CD4-positive, alpha-beta memory T cell (primary cell): ENCODE data around the gene SALL3. TPM values are rescaled to one million over a fixed set of nuclear protein-coding genes. Genes with fewer than 3 reads are reported as not detected.

ENCODE experiments used
- CTCF ChIA-PET: fragments of 350-600 bp; sonication (Branson Sonifier 250); formaldehyde crosslinking; loops from one replicate; lab custom pipeline; 2021; ENCODE audit warnings: inconsistent platforms; ENCODE audit not compliant: partially characterized antibody; lab: Charles Lee
- POLR2A ChIA-PET: fragments of 350-600 bp; sonication (Branson Sonifier 250); formaldehyde crosslinking; loops from one replicate; lab custom pipeline; 2021; ENCODE audit not compliant: partially characterized antibody; lab: Charles Lee
- DNase-seq, 5 donors: peaks; one replicate each; pipeline versions ENCODE4 v3.0.0 to v3.0.0-alpha.2; 2020 to 2022; ENCODE audit warnings: mixed read lengths in 1 of 5
- H3K27ac ChIP-seq: one replicate; pipeline ENCODE4 v1.7.0; 2013; ENCODE audit warnings: low read depth, low read length
- H3K27me3 ChIP-seq: 2 replicates; pipeline ENCODE4 v1.7.0; 2013; ENCODE audit warnings: mild to moderate bottlenecking, low read length, moderate library complexity; ENCODE audit not compliant: insufficient read depth
- H3K36me3 ChIP-seq: 2 replicates; pipeline ENCODE4 v1.7.0; 2013; ENCODE audit warnings: mild to moderate bottlenecking, low read length, moderate library complexity; ENCODE audit not compliant: insufficient read depth
- H3K4me1 ChIP-seq: 2 replicates; pipeline ENCODE4 v1.7.0; 2013; ENCODE audit warnings: mild to moderate bottlenecking, low read length, moderate library complexity; ENCODE audit not compliant: insufficient read depth
- H3K4me3 ChIP-seq, 2 donors: one replicate each; pipeline ENCODE4 v1.7.0; 2013; ENCODE audit warnings: low read length in 2 of 2, mild to moderate bottlenecking in 1 of 2
- H3K9me3 ChIP-seq, 2 donors: one replicate each; pipeline ENCODE4 v1.7.0; 2013; ENCODE audit warnings: low read length in 2 of 2, control low read depth in 1 of 2; ENCODE audit not compliant: control insufficient read depth in 1 of 2
- H3K27ac Mint-ChIP-seq, 7 donors: one replicate each; pipeline ENCODE4 v1.8.0; 2020 to 2021; ENCODE audit warnings: mixed read lengths in 7 of 7, mild to moderate bottlenecking in 6 of 7, inconsistent platforms in 3 of 7, moderate library complexity in 3 of 7
- H3K27me3 Mint-ChIP-seq, 2 donors: one replicate each; pipeline ENCODE4 v1.8.0; 2020 to 2021; ENCODE audit warnings: mixed read lengths in 2 of 2
- H3K36me3 Mint-ChIP-seq, 2 donors: one replicate each; pipeline ENCODE4 v1.8.0; 2020 to 2021; ENCODE audit warnings: mixed read lengths in 2 of 2, inconsistent platforms in 1 of 2, mild to moderate bottlenecking in 1 of 2
- H3K4me1 Mint-ChIP-seq, 4 donors: one replicate each; pipeline ENCODE4 v1.8.0; 2020 to 2021; ENCODE audit warnings: mixed read lengths in 4 of 4, mild to moderate bottlenecking in 1 of 4
- H3K4me3 Mint-ChIP-seq, 8 donors: one replicate each; pipeline ENCODE4 v1.8.0; 2020 to 2021; ENCODE audit warnings: mixed read lengths in 8 of 8, mild to moderate bottlenecking in 7 of 8, moderate library complexity in 6 of 8, inconsistent platforms in 3 of 8
- H3K9me3 Mint-ChIP-seq, 8 donors: one replicate each; pipeline ENCODE4 v1.8.0; 2020 to 2021; ENCODE audit warnings: mixed read lengths in 8 of 8, mild to moderate bottlenecking in 5 of 8, inconsistent platforms in 3 of 8, moderate library complexity in 1 of 8
- intact Hi-C: fragments of 100-400 bp; cut with micrococcal nuclease; formaldehyde crosslinking; loops from one replicate; pipeline ENCODE4 v1.15.1; 2023
- polyA plus RNA-seq, 2 donors: library from polyadenylated mRNA; unstranded; fragments of 300-500 nt; fragmentation: Illumina TruSeq; gene quantifications; one replicate each; pipeline ENCODE4 v1.2.3, GENCODE V29; 2021
- total RNA-seq, 2 experiments: library from RNA; stranded (reverse); gene quantifications; one replicate each; pipeline ENCODE4 v1.2.3, GENCODE V29; 2021

The SALL3 gene
- total and polyA plus RNA-seq, 4 experiments from 2014 or later, result not detected

DNA sequence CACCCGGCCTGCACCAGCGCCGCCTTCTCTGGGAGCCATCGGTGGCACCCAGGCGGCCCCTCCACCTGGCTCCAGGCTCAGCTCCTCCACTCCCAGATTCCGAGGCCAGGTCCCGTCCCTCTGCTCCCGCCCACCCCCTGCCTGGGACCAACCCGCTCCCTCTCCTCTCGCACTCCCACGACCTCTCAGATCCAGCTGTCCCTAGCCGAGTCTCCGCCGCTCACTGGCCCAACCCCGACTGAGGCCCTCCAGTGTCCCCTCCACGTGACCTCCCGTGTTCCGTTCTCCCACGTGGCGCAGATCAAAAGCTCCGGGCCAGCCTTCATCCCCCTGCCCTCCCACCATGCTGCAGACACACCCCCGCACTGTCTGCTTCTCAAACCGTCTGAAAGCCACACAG lies 14.4 kb upstream of the SALL3 start:
- Mint-ChIP-seq H3K27me3 (peaks cover 9 to 10% of the 10 kb centered on the region in 2 donors), H3K36me3 (no peaks in the 10 kb centered on the region), H3K27ac (no peak overlapping the region), H3K9me3 (peaks cover 0 to 14% (median 2%) of the 10 kb centered on the region in 8 donors), H3K4me1 (no peaks in the 10 kb centered on the region), H3K4me3 (no peak overlapping the region)
- Histone ChIP-seq H3K4me1 (no peaks in the 10 kb centered on the region), H3K36me3 (no peaks in the 10 kb centered on the region), H3K27me3 (no peaks in the 10 kb centered on the region), H3K4me3 (no peak overlapping the region), H3K9me3 (no peaks in the 10 kb centered on the region), H3K27ac (no peak overlapping the region)
- no peak for DNase-seq
- intact Hi-C loops, result no loop called here
- POLR2A ChIA-PET, result no interaction called here
- CTCF ChIA-PET, result no interaction called here

- H3K27ac Mint-ChIP-seq, result no peak overlapping the region
- DNase-seq, result no peak
- no peak overlapping the region for H3K4me3 Mint-ChIP-seq
- intact Hi-C loops, result no loop called here
- H3K4me3 ChIP-seq, result no peak overlapping the region
- POLR2A ChIA-PET, result no interaction called here
- no peaks in the 10 kb centered on the region for H3K36me3 ChIP-seq
- no peaks in the 10 kb centered on the region for H3K4me1 Mint-ChIP-seq
- peaks cover 0 to 14% (median 2%) of the 10 kb centered on the region in 8 donors for H3K9me3 Mint-ChIP-seq
- no peak overlapping the region for H3K27ac ChIP-seq
- H3K4me1 ChIP-seq, result no peaks in the 10 kb centered on the region
- H3K9me3 ChIP-seq, result no peaks in the 10 kb centered on the region
- no peaks in the 10 kb centered on the region for H3K36me3 Mint-ChIP-seq
- CTCF ChIA-PET, result interaction anchor here (0.7 kb wide), 1 partner anchor 15 kb away, joined by 3 read pairs; no protein-coding TSS in a partner anchor
- H3K27me3 ChIP-seq, result no peaks in the 10 kb centered on the region
- H3K27me3 Mint-ChIP-seq, result peaks cover 10 to 14% of the 10 kb centered on the region in 2 donors
Observed at GRCh38 chr18:78965917-78966792, 13.5 kb upstream of the SALL3 start.

- intact Hi-C loops, result no loop called here
- Histone ChIP-seq H3K4me3 (no peak overlapping the region), H3K27ac (no peak overlapping the region), H3K27me3 (no peaks in the 10 kb centered on the region), H3K9me3 (no peaks in the 10 kb centered on the region), H3K36me3 (no peaks in the 10 kb centered on the region), H3K4me1 (no peaks in the 10 kb centered on the region)
- no peaks in the 10 kb centered on the region for H3K36me3 Mint-ChIP-seq
- H3K4me1 Mint-ChIP-seq, result no peaks in the 10 kb centered on the region
- no peak for DNase-seq
- ChIA-PET POLR2A (no interaction called here), CTCF (interaction anchor here (0.7 kb wide), 1 partner anchor 16 kb away, joined by 3 read pairs; no protein-coding TSS in a partner anchor)
- H3K27me3 Mint-ChIP-seq, result peaks cover 15 to 18% of the 10 kb centered on the region in 2 donors
- H3K4me3 Mint-ChIP-seq, result no peak overlapping the region
- H3K9me3 Mint-ChIP-seq, result peaks cover 0 to 14% (median 3%) of the 10 kb centered on the region in 8 donors
- no peak overlapping the region for H3K27ac Mint-ChIP-seq
Observed at GRCh38 chr18:78966793-78967106, 12.9 kb upstream of the SALL3 start.

DNA sequence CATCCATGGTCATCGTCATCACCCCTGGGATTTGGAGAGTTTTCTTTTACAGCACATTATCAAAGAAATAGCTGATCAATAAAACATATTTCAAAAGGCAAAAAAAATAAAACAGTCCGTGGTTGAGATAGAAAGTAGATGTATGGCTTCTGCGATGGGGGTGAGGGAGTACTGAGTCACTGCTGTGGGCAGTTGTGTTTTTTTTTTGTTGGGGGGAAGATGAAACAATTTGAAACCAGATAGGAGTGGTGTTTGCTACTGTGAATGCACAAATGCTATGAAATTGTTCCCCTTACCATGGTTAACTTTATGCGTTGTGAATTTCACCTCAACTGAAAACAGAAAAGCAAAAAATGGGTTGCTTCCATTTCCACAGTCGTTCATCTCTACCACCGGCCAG lies 11.9 kb upstream of the SALL3 start:
- H3K4me3 Mint-ChIP-seq, result no peak overlapping the region
- H3K4me3 ChIP-seq, result no peak overlapping the region
- no peaks in the 10 kb centered on the region for H3K27me3 ChIP-seq
- H3K36me3 Mint-ChIP-seq, result no peaks in the 10 kb centered on the region
- CTCF ChIA-PET, result no interaction called here
- H3K9me3 ChIP-seq, result no peaks in the 10 kb centered on the region
- peaks cover 23 to 27% of the 10 kb centered on the region in 2 donors for H3K27me3 Mint-ChIP-seq
- intact Hi-C loops, result no loop called here
- H3K27ac ChIP-seq, result no peak overlapping the region
- H3K27ac Mint-ChIP-seq, result no peak overlapping the region
- peaks cover 0 to 8% (median 2%) of the 10 kb centered on the region in 8 donors for H3K9me3 Mint-ChIP-seq
- no peak for DNase-seq
- H3K36me3 ChIP-seq, result no peaks in the 10 kb centered on the region
- POLR2A ChIA-PET, result no interaction called here
- no peaks in the 10 kb centered on the region for H3K4me1 ChIP-seq
- H3K4me1 Mint-ChIP-seq, result peaks cover 0 to 2% (median under 1%) of the 10 kb centered on the region in 4 donors

DNA sequence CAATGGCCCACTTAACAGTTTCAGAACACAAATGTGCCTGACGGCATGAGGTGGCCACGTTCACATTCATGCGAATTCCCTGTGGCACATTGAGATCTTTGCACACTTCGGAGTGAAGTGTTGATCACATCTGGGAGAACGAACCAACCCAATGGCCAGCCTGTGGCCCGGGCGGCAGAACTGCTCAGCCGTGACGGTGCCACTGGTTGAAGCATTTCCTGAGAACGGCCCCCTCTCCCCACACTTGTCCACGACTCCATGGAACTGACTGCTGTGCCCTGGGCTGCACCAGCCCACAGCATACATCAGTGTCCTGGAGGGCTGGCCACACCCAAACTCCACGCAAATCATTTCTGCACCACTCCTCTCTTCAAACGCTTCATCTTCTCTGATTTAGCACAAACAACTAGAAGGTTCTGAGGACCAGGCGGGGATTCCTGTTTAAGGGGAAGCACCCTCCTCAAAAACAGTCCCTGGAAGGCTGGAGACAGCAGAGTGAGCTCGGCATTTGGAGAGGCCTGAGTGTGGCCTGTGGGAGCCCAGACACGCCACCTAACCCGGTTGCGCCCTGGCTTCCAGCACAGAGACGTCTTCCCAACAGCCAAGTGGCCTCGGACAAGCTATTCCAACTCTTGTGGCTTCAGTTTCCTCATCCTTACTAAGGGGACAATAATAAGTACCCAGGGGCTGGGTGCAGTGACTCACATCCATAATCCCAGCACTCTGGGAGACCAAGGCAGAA lies 9.9 kb upstream of the SALL3 start:
- H3K27me3 ChIP-seq, result peaks cover under 1% of the 10 kb centered on the region
- POLR2A ChIA-PET, result no interaction called here
- DNase-seq, result no peak
- no peak overlapping the region for H3K27ac Mint-ChIP-seq
- no peaks in the 10 kb centered on the region for H3K9me3 ChIP-seq
- H3K9me3 Mint-ChIP-seq, result peaks cover 0 to 3% (median 0%) of the 10 kb centered on the region in 8 donors
- H3K36me3 ChIP-seq, result no peaks in the 10 kb centered on the region
- peaks cover under 1 to 8% (median 3%) of the 10 kb centered on the region in 4 donors for H3K4me1 Mint-ChIP-seq
- no peak overlapping the region for H3K27ac ChIP-seq
- no peak overlapping the region for H3K4me3 Mint-ChIP-seq
- CTCF ChIA-PET, result no interaction called here
- H3K36me3 Mint-ChIP-seq, result no peaks in the 10 kb centered on the region
- H3K4me1 ChIP-seq, result peaks cover 5% of the 10 kb centered on the region
- intact Hi-C loops, result no loop called here
- peaks cover 29 to 32% of the 10 kb centered on the region in 2 donors for H3K27me3 Mint-ChIP-seq
- no peak overlapping the region for H3K4me3 ChIP-seq

- Histone ChIP-seq H3K27ac (no peak overlapping the region), H3K9me3 (no peaks in the 10 kb centered on the region), H3K36me3 (no peaks in the 10 kb centered on the region), H3K4me3 (no peak overlapping the region), H3K27me3 (peaks cover 8% of the 10 kb centered on the region), H3K4me1 (peaks cover 5% of the 10 kb centered on the region)
- Mint-ChIP-seq H3K4me3 (no peak overlapping the region), H3K27me3 (peaks cover 38 to 42% of the 10 kb centered on the region in 2 donors), H3K9me3 (peaks cover 0 to 3% (median 0%) of the 10 kb centered on the region in 8 donors), H3K36me3 (no peaks in the 10 kb centered on the region), H3K4me1 (peaks cover 2 to 11% (median 6%) of the 10 kb centered on the region in 4 donors), H3K27ac (no peak overlapping the region)
- DNase-seq, result no peak
- POLR2A ChIA-PET, result no interaction called here
- CTCF ChIA-PET, result no interaction called here
- intact Hi-C loops, result no loop called here
Observed at GRCh38 chr18:78970774-78971333, 8.8 kb upstream of the SALL3 start.
